Measurements from ENCODE around the gene SORL1-AS1.

DNA sequence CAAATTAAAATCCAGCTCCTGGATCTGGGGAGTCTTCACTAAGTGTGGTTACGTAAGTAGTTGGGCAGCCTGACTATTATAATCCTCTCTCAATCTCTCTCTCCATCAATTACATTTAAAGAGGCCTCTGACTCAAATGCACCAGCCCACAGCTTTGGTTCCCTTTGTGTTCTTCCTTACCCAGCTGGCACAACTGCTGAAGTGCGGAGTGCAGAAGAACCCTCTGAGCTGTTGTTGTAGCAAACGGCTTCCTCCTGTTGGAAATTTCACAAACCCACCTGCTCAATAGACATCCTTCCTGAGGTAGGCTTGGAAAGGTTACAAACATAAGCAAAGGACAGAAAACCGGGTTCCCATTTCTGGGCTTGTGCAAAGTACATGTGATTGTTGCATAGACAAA, 17.6 kb downstream of the SORL1-AS1 start:
- no peak for TF ChIP-seq TAF1 (IDR thresholded peaks at IDR 0.05; ENCODE audit: low read depth)
- no peak for TF ChIP-seq EP300 (IDR thresholded peaks at IDR 0.05; ENCODE audit: borderline replicate concordance)
- TF ChIP-seq TEAD4 (IDR thresholded peaks at IDR 0.05): no peak
- no peak for TF ChIP-seq RAD21 (IDR thresholded peaks at IDR 0.05; ENCODE audit: low read depth)
- TF ChIP-seq YY1 (IDR thresholded peaks at IDR 0.05; ENCODE audit: low read depth): no peak
- TF ChIP-seq, protein P1, sequence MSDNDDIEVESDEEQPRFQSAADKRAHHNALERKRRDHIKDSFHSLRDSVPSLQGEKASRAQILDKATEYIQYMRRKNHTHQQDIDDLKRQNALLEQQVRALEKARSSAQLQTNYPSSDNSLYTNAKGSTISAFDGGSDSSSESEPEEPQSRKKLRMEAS (IDR thresholded peaks at IDR 0.05): no peak
- no peak for TF ChIP-seq FOXM1 (IDR thresholded peaks at IDR 0.05; ENCODE audit: borderline replicate concordance, low read depth)
- TF ChIP-seq, protein P2, sequence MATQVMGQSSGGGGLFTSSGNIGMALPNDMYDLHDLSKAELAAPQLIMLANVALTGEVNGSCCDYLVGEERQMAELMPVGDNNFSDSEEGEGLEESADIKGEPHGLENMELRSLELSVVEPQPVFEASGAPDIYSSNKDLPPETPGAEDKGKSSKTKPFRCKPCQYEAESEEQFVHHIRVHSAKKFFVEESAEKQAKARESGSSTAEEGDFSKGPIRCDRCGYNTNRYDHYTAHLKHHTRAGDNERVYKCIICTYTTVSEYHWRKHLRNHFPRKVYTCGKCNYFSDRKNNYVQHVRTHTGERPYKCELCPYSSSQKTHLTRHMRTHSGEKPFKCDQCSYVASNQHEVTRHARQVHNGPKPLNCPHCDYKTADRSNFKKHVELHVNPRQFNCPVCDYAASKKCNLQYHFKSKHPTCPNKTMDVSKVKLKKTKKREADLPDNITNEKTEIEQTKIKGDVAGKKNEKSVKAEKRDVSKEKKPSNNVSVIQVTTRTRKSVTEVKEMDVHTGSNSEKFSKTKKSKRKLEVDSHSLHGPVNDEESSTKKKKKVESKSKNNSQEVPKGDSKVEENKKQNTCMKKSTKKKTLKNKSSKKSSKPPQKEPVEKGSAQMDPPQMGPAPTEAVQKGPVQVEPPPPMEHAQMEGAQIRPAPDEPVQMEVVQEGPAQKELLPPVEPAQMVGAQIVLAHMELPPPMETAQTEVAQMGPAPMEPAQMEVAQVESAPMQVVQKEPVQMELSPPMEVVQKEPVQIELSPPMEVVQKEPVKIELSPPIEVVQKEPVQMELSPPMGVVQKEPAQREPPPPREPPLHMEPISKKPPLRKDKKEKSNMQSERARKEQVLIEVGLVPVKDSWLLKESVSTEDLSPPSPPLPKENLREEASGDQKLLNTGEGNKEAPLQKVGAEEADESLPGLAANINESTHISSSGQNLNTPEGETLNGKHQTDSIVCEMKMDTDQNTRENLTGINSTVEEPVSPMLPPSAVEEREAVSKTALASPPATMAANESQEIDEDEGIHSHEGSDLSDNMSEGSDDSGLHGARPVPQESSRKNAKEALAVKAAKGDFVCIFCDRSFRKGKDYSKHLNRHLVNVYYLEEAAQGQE (IDR thresholded peaks at IDR 0.05; ENCODE audit: low read depth): no peak
- no peak for TF ChIP-seq TCF12 (IDR thresholded peaks at IDR 0.05; ENCODE audit: low read depth)
